HEK293T (cell line): ENCODE measurements around the gene CCNDBP1.

Source experiments
- ARNT ChIP-seq: fragments of 450-650 bp; IDR thresholded peaks from 2 replicates; pipeline ENCODE4 v1.6.1; 2017; ENCODE audit warnings: mild to moderate bottlenecking
- BHLHE40 ChIP-seq: fragments of 450-650 bp; IDR thresholded peaks from 2 replicates; pipeline ENCODE4 v1.6.1; 2016; ENCODE audit warnings: mild to moderate bottlenecking, moderate library complexity, borderline replicate concordance
- ELF4 ChIP-seq: fragments of 450-650 bp; IDR thresholded peaks from 2 replicates; pipeline ENCODE4 v1.6.1; 2017; ENCODE audit warnings: antibody characterized with exemption
- FOXA1 ChIP-seq: fragments of 450-650 bp; IDR thresholded peaks from 2 replicates; pipeline ENCODE4 v1.6.1; 2016; ENCODE audit warnings: mild to moderate bottlenecking
- FOXK2 ChIP-seq: fragments of 450-650 bp; IDR thresholded peaks from 2 replicates; pipeline ENCODE4 v1.6.1; 2016; ENCODE audit warnings: mild to moderate bottlenecking
- FOXM1 ChIP-seq: fragments of 450-650 bp; IDR thresholded peaks from 2 replicates; pipeline ENCODE4 v1.6.1; 2017; ENCODE audit warnings: mild to moderate bottlenecking, borderline replicate concordance
- HDGF ChIP-seq: fragments of 450-650 bp; IDR thresholded peaks from 2 replicates; pipeline ENCODE4 v1.6.1; 2017; ENCODE audit warnings: antibody characterized with exemption, borderline replicate concordance
- LEF1 ChIP-seq: fragments of 450-650 bp; IDR thresholded peaks from 2 replicates; pipeline ENCODE4 v1.6.1; 2017; ENCODE audit warnings: mild to moderate bottlenecking, borderline replicate concordance
- PKNOX1 ChIP-seq: fragments of 450-650 bp; IDR thresholded peaks from 2 replicates; pipeline ENCODE4 v1.6.1; 2016
- SP1 ChIP-seq: fragments of 450-650 bp; IDR thresholded peaks from 2 replicates; pipeline ENCODE4 v1.6.1; 2017
- SUZ12 ChIP-seq: fragments of 450-650 bp; IDR thresholded peaks from 2 replicates; pipeline ENCODE4 v1.6.1; 2016; ENCODE audit warnings: mild to moderate bottlenecking
- TARDBP ChIP-seq: fragments of 450-650 bp; IDR thresholded peaks from 2 replicates; pipeline ENCODE4 v1.6.1; 2016
- ZNF384 ChIP-seq: fragments of 450-650 bp; IDR thresholded peaks from 2 replicates; pipeline ENCODE4 v1.6.1; 2016

- TF ChIP-seq ZNF384, result no peak
- no peak for TF ChIP-seq HDGF
- no peak for TF ChIP-seq PKNOX1
- TF ChIP-seq ELF4, result no peak
- TF ChIP-seq SP1, result no peak
- no peak for TF ChIP-seq FOXK2
- no peak for TF ChIP-seq FOXM1
- TF ChIP-seq TARDBP, result no peak
- no peak for TF ChIP-seq FOXA1
- TF ChIP-seq LEF1, result no peak
- no peak for TF ChIP-seq BHLHE40
- no peak for TF ChIP-seq SUZ12
- no peak for TF ChIP-seq ARNT
Measured at GRCh38 chr15:43215961-43216360, 30.8 kb downstream of the CCNDBP1 start.
